B cell (primary cell): ENCODE measurements around the gene KCNH1. TPM values are rescaled to one million over a fixed set of nuclear protein-coding genes. Genes with fewer than 3 reads are reported as not detected.

Experiments
- ATAC-seq: fragments of 200-7000 bp; cut with Tn5 transposase; one replicate; pipeline ENCODE4 v1.10.0; 2021; ENCODE audit warnings: low read depth, mild to moderate bottlenecking, moderate number of reproducible peaks, moderate library complexity
- CTCF ChIA-PET: fragments of 350-600 bp; sonication (Branson Sonifier 250); formaldehyde crosslinking; loops from one replicate; lab custom pipeline; 2021; ENCODE audit warnings: antibody characterized with exemption, inconsistent platforms; lab: Charles Lee
- POLR2A ChIA-PET: fragments of 350-600 bp; sonication (Branson Sonifier 250); formaldehyde crosslinking; loops from one replicate; lab custom pipeline; 2021; ENCODE audit warnings: antibody characterized with exemption; lab: Charles Lee
- DNase-seq: peaks from one replicate; pipeline ENCODE4 v3.0.0; 2013
- H2AFZ ChIP-seq: 2 replicates; pipeline ENCODE4 v1.6.1; 2012; ENCODE audit warnings: mild to moderate bottlenecking, low read depth, low read length; ENCODE audit not compliant: insufficient read depth, poor library complexity, severe bottlenecking
- H3K27ac ChIP-seq, 2 donors: 1 replicate in 1 of 2; 2 replicates in 1 of 2; pipeline ENCODE4 v1.5.1; 2012 to 2013; ENCODE audit warnings: low read length in 2 of 2, mild to moderate bottlenecking in 2 of 2, moderate library complexity in 1 of 2
- H3K27me3 ChIP-seq, 4 experiments: fragments of 200-600 bp in 1 of 4; sonication (generic) in 1 of 4; replicated peaks in 1 of 4; 1 replicate in 2 of 4; 2 replicates in 2 of 4; pipeline versions ENCODE4 v1.6.1 to v1.7.0; 2013 to 2016; ENCODE audit warnings: low read length in 3 of 4, mild to moderate bottlenecking in 2 of 4, mixed read lengths in 1 of 4, moderate library complexity in 1 of 4; ENCODE audit not compliant: insufficient read depth in 4 of 4, control insufficient read depth in 3 of 4; ENCODE audit errors: control extremely low read depth in 1 of 4
- H3K36me3 ChIP-seq, 2 experiments: replicated peaks in 1 of 2; 1 replicate in 1 of 2; 2 replicates in 1 of 2; pipeline versions ENCODE4 v1.6.1 to v1.7.1; 2013; ENCODE audit warnings: low read length in 1 of 2; ENCODE audit not compliant: insufficient read depth in 2 of 2, control insufficient read depth in 1 of 2; ENCODE audit errors: control extremely low read depth in 1 of 2, extremely low read depth in 1 of 2
- H3K4me1 ChIP-seq, 2 donors: fragments of 200-600 bp in 1 of 2; sonication (generic) in 1 of 2; 1 replicate in 1 of 2; 2 replicates in 1 of 2; pipeline versions ENCODE4 v1.5.1 to v1.6.1; 2013 to 2017; ENCODE audit warnings: low read length in 2 of 2; ENCODE audit not compliant: control insufficient read depth in 2 of 2, insufficient read depth in 2 of 2
- H3K4me2 ChIP-seq: replicated peaks from 2 replicates; pipeline ENCODE3; 2012; ENCODE audit warnings: mild to moderate bottlenecking, low read depth, low read length; ENCODE audit not compliant: poor library complexity, severe bottlenecking
- H3K4me3 ChIP-seq, 5 experiments: fragments of 200-600 bp in 1 of 5; sonication (generic) in 1 of 5; 1 replicate in 3 of 5; 2 replicates in 2 of 5; pipeline versions ENCODE4 v1.5.1 to v1.7.0; 2011 to 2016; ENCODE audit warnings: low read length in 4 of 5, mild to moderate bottlenecking in 4 of 5, low read depth in 2 of 5, control low read depth in 1 of 5, moderate library complexity in 1 of 5; ENCODE audit not compliant: insufficient read depth in 1 of 5; ENCODE audit errors: control extremely low read depth in 1 of 5, extremely low read depth in 1 of 5
- H3K79me2 ChIP-seq: fragments of 200-600 bp; sonication (generic); one replicate; pipeline ENCODE4 v1.6.0; 2016; ENCODE audit warnings: low read length; ENCODE audit not compliant: control insufficient read depth, insufficient read depth
- H3K9ac ChIP-seq: fragments of 200-600 bp; sonication (generic); 2 replicates; pipeline ENCODE4 v1.6.1; 2017; ENCODE audit warnings: mild to moderate bottlenecking, low read length, moderate library complexity
- H3K9me3 ChIP-seq, 3 donors: one replicate each; pipeline versions ENCODE4 v1.6.1 to v1.7.1; 2013; ENCODE audit warnings: low read length in 2 of 3; ENCODE audit not compliant: control insufficient read depth in 2 of 3, insufficient read depth in 1 of 3; ENCODE audit errors: control extremely low read depth in 1 of 3
- H4K20me1 ChIP-seq: 2 replicates; pipeline ENCODE4 v1.6.0; 2012; ENCODE audit warnings: mild to moderate bottlenecking, low read length; ENCODE audit not compliant: insufficient read depth, control insufficient read depth, poor library complexity, severe bottlenecking
- H3K27ac Mint-ChIP-seq: one replicate; pipeline ENCODE4 v1.8.0; 2021; ENCODE audit warnings: mixed read lengths
- H3K27me3 Mint-ChIP-seq: one replicate; pipeline ENCODE4 v1.8.0; 2021; ENCODE audit warnings: mixed read lengths
- H3K4me1 Mint-ChIP-seq: one replicate; pipeline ENCODE4 v1.8.0; 2021; ENCODE audit warnings: mixed read lengths
- H3K4me3 Mint-ChIP-seq: one replicate; pipeline ENCODE4 v1.8.0; 2021; ENCODE audit warnings: mixed read lengths
- H3K9me3 Mint-ChIP-seq: one replicate; pipeline ENCODE4 v1.8.0; 2022; ENCODE audit warnings: mixed read lengths; ENCODE audit not compliant: insufficient read depth
- EZH2 ChIP-seq: IDR thresholded peaks from 2 replicates; pipeline ENCODE4 v1.6.1; 2012; ENCODE audit warnings: borderline replicate concordance, low read depth, mild to moderate bottlenecking, moderate library complexity, low read length; ENCODE audit not compliant: insufficient read depth, poor library complexity, severe bottlenecking
- WGBS: methylation state at CpG from one replicate; pipeline ENCODE4 v1.1.5; 2013; ENCODE audit warnings: missing lambda C conversion rate; ENCODE audit not compliant: insufficient coverage; 5-methylcytosine and 5-hydroxymethylcytosine counted together
- intact Hi-C: fragments of 100-400 bp; cut with micrococcal nuclease; formaldehyde crosslinking; loops from one replicate; pipeline ENCODE4 v1.10.0; 2022
- polyA minus RNA-seq: library from RNA; depleted of rRNA, polyadenylated mRNA; stranded (reverse); fragments of >200 nt; gene quantifications from 2 replicates; pipeline ENCODE4 v1.2.3, GENCODE V29; 2012
- polyA plus RNA-seq: library from polyadenylated mRNA; depleted of rRNA; stranded (reverse); fragments of >200 nt; gene quantifications from 2 replicates; pipeline ENCODE4 v1.2.3, GENCODE V29; 2012
- total RNA-seq, 2 donors: library from RNA; stranded (reverse); fragments of 120-200 nt in 1 of 2; gene quantifications; 1 replicate in 1 of 2; 2 replicates in 1 of 2; pipeline versions ENCODE4 v1.2.3 to v1.2.4, GENCODE V29; 2013 to 2022
- TF ChIP-seq, protein P1 (sequence below): fragments of 200-600 bp; IDR thresholded peaks from one replicate; pipeline ENCODE4 v1.8.0; 2022; ENCODE audit warnings: antibody characterized with exemption, mild to moderate bottlenecking

KCNH1 gene
- not detected in 2 replicates for total RNA-seq
- 0.09 TPM for total RNA-seq (2013)
- polyA plus RNA-seq = not detected in 2 replicates
- not detected in 2 replicates for polyA minus RNA-seq

DNA sequence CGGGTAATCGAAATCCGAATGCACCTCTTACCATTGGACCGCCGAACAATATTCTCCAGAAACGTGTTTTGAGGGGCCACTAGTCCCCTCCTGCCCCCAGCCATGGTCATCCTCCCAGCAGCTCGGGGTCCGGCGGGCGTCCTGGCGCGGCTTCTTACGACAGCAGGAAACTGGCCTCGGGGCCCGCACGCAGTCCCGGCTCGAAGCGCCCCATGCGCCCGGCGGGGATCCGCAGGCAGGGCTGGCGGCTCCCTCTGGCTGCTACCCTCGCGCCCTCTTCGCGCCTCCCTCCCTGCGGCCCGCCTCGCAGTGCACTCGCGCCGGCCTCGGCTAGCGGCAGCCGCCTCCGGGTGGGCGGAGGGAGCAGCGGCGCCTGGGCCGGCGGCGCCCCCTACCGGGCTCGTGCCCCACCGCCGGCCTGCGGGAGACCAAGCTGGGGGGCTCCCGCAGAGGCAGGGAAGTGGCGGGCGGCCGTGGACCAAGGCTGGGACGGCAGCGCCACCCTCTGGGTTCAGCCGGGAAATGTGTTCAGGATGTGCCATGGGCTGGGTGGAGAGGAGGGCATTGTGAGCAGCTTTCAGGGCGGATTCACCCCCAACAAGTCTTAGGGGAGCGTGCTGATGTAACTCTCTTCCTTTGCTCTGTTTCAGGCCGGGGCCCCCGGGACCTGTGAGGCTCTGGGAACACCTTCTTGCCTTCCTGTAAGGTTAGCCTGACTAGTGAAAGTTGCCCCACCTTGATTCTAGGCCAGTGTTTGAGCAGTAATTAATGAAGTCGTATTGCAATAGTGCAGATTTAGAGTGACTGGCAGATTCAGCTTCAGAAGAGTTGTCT, at the start of gene KCNH1:
KCNH1 (minus strand) TSS at position 313 of the 834 bp plus-strand sequence; CDS start at position 110, 203 bp downstream.
- Mint-ChIP-seq H3K27ac (no peak within 1 kb of the TSS), H3K4me1 (peaks cover 11% of the 10 kb centered on the region), H3K4me3 (peak within 1 kb of the TSS; percentile 76), H3K27me3 (peaks cover 72% of the 10 kb centered on the region), H3K9me3 (no peaks in the 10 kb centered on the region)
- Histone ChIP-seq H4K20me1 (no peaks in the 10 kb centered on the region), H3K4me1 (peaks cover 15 to 19% of the 10 kb centered on the region in 2 donors), H3K27me3 (peaks cover 0 to 34% (median 28%) of the 10 kb centered on the region in 4 experiments), H2AFZ (peak within 1 kb of the TSS; percentile 71), H3K4me2 (peak within 1 kb of the TSS; percentile 85), H3K9ac (peak within 1 kb of the TSS; percentile 61), H3K4me3 (peak within 1 kb of the TSS in 4 of 5 experiments; percentile 23 to 56 (median 38)), H3K36me3 (no peaks in the 10 kb centered on the region), H3K9me3 (peaks cover 0 to 2% (median 0%) of the 10 kb centered on the region in 3 donors), H3K79me2 (no peaks in the 10 kb centered on the region), H3K27ac (no peak within 1 kb of the TSS)
- 3% methylated on average over 61 of the region's 61 CpGs for WGBS
- POLR2A ChIA-PET = no interaction called here
- DNase-seq (peak; percentile 78), ATAC-seq (peak; percentile 90)
- TF ChIP-seq EZH2 = no peak
- TF ChIP-seq, protein P1, sequence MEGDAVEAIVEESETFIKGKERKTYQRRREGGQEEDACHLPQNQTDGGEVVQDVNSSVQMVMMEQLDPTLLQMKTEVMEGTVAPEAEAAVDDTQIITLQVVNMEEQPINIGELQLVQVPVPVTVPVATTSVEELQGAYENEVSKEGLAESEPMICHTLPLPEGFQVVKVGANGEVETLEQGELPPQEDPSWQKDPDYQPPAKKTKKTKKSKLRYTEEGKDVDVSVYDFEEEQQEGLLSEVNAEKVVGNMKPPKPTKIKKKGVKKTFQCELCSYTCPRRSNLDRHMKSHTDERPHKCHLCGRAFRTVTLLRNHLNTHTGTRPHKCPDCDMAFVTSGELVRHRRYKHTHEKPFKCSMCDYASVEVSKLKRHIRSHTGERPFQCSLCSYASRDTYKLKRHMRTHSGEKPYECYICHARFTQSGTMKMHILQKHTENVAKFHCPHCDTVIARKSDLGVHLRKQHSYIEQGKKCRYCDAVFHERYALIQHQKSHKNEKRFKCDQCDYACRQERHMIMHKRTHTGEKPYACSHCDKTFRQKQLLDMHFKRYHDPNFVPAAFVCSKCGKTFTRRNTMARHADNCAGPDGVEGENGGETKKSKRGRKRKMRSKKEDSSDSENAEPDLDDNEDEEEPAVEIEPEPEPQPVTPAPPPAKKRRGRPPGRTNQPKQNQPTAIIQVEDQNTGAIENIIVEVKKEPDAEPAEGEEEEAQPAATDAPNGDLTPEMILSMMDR = peak; percentile 74
- intact Hi-C loops = loop anchor here (2.0 kb wide), 2 partner anchors 125 to 549 kb away; partner anchors contain the start of gene RCOR3
- CTCF ChIA-PET = interaction anchor here (0.5 to 1.9 kb wide), 12 partner anchors 9 to 991 kb away, joined by 3 to 5 read pairs (median 3); no protein-coding TSS in a partner anchor

DNA sequence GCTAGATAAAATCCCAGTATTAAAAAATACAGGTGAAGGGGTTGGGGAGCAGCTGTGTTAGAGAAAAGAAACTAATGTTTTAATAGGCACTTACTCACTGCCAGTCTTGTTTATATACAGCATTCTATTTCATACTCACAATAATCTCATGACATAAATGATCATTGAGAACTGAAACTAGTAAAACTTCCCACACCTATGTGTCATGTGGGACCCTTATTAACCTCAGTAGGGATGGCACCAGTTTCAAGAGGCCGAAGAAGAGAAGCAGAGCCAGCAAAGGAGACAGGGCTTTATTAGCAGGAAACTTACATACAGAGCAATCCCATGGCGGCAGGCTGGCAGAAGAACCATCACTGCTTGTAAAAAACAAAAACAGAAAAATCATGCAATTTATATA, 48.8 kb upstream of the KCNH1 start:
- no peak overlapping the region for H3K27ac ChIP-seq
- no peak overlapping the region for H3K4me3 ChIP-seq
- H3K9ac ChIP-seq = no peak overlapping the region
- peaks cover 19% of the 10 kb centered on the region for H3K27me3 Mint-ChIP-seq
- DNase-seq = no peak
- no peaks in the 10 kb centered on the region for H3K36me3 ChIP-seq
- ChIA-PET POLR2A (no interaction called here), CTCF (no interaction called here)
- no peak for TF ChIP-seq EZH2
- H3K4me3 Mint-ChIP-seq = no peak overlapping the region
- no peaks in the 10 kb centered on the region for H3K4me1 ChIP-seq
- no peak overlapping the region for H3K27ac Mint-ChIP-seq
- no peaks in the 10 kb centered on the region for H4K20me1 ChIP-seq
- 81% methylated on average over 2 of the region's 2 CpGs for WGBS
- intact Hi-C loops = no loop called here
- H3K9me3 ChIP-seq = no peaks in the 10 kb centered on the region
- H3K27me3 ChIP-seq = peaks cover 0 to 4% (median 1%) of the 10 kb centered on the region in 4 experiments
- no peak overlapping the region for H3K4me2 ChIP-seq
- no peaks in the 10 kb centered on the region for H3K79me2 ChIP-seq
- H3K9me3 Mint-ChIP-seq = peaks cover 2% of the 10 kb centered on the region
- no peaks in the 10 kb centered on the region for H3K4me1 Mint-ChIP-seq
- no peak overlapping the region for H2AFZ ChIP-seq
- ATAC-seq = no peak
